Measurements from ENCODE around the gene EFEMP2.
A peak's percentile ranks its signal among the peaks of the same experiment; 100 is the strongest.

EFEMP2 gene

DNA sequence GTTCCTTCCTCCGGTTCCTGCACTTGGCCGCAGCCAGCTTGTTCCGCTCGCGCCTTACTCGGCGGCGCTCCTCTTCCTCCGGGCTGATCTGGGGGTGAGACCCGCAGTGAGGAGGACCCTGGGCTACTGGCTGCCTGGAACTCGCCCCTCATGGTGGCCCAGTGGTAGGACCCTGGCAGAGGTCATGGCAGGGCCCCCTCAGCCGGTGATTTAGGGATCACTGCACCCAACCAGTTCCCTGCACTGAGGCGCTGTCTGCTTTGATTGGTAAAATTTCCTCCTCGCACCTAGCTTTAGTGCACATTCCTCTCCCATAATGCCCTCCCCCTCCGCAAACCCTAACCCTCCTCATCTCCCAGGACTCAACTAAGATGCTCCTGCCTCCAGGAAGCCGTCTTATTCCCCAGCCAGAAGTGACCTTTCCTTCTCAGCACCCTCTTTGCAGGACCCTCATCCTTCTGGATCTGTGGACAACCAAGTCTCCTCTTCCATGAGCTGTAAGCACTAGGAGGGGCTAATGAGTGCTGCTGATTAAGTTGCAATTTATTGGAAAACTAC, 21.5 kb upstream of the EFEMP2 start:
- TF ChIP-seq, protein P1, sequence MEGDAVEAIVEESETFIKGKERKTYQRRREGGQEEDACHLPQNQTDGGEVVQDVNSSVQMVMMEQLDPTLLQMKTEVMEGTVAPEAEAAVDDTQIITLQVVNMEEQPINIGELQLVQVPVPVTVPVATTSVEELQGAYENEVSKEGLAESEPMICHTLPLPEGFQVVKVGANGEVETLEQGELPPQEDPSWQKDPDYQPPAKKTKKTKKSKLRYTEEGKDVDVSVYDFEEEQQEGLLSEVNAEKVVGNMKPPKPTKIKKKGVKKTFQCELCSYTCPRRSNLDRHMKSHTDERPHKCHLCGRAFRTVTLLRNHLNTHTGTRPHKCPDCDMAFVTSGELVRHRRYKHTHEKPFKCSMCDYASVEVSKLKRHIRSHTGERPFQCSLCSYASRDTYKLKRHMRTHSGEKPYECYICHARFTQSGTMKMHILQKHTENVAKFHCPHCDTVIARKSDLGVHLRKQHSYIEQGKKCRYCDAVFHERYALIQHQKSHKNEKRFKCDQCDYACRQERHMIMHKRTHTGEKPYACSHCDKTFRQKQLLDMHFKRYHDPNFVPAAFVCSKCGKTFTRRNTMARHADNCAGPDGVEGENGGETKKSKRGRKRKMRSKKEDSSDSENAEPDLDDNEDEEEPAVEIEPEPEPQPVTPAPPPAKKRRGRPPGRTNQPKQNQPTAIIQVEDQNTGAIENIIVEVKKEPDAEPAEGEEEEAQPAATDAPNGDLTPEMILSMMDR (conservative IDR thresholded peaks at IDR 0.05): no peak
- peak overlapping the region; percentile 40 for H3K27ac ChIP-seq

DNA sequence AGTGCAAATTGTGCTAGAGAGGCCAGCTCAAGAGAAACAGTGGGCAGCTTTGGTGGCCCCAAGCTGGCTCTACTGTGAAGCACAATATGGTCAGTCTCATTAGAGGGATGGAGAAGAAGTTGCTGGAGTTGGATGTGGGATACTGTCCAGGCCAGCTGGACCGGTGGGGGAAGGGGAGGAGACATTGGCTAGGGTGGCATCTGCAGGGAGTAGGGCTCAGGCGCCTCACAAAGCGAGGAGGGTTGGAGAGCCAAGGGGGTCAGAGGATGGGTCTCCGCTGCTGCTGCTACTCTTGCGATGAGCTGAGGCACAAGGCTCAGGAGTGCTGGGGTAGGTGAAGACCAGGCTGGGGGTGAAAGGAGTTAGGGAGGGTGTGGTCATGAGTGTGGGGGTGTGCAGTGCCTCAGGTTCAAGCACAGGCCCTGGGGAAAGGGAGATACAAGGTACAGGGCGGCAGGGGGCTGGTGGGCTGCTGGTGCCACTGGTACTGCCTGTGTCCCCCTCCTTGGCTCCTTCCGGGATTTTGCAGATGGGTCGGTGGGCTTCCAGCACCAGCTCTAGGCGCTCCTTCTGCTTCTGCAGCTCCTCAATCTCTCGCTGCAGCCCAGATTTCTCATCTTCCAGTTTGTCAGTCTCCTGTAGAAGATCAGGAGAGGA, 20.2 kb upstream of the EFEMP2 start:
- TF ChIP-seq, protein P1 (conservative IDR thresholded peaks at IDR 0.05): no peak
- H3K27ac ChIP-seq: peak overlapping the region; percentile 40; the same call in 1 of the 2 replicates

DNA sequence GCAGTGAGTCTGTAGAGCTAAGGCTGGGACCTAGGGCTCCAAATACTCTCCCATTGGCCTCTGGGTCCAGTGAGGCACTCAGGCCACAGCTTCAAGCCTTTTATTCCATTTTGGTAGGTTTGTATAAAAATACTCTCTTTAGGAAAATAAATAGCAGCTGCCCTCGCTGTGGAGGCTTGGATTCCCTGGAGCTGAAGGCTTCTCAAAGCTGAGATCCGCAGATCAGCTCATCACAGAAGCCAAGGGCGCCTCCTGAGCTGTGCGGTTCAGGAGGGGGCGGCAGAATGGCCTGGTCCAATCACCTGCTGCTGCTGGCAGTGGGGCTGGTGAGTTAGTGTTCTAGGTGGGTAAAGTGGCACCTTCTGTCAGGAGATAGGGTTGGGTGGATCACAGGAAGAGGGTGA, 19.5 kb upstream of the EFEMP2 start:
- H3K27ac ChIP-seq: peak overlapping the region; percentile 94; the same call in 1 of the 2 replicates

DNA sequence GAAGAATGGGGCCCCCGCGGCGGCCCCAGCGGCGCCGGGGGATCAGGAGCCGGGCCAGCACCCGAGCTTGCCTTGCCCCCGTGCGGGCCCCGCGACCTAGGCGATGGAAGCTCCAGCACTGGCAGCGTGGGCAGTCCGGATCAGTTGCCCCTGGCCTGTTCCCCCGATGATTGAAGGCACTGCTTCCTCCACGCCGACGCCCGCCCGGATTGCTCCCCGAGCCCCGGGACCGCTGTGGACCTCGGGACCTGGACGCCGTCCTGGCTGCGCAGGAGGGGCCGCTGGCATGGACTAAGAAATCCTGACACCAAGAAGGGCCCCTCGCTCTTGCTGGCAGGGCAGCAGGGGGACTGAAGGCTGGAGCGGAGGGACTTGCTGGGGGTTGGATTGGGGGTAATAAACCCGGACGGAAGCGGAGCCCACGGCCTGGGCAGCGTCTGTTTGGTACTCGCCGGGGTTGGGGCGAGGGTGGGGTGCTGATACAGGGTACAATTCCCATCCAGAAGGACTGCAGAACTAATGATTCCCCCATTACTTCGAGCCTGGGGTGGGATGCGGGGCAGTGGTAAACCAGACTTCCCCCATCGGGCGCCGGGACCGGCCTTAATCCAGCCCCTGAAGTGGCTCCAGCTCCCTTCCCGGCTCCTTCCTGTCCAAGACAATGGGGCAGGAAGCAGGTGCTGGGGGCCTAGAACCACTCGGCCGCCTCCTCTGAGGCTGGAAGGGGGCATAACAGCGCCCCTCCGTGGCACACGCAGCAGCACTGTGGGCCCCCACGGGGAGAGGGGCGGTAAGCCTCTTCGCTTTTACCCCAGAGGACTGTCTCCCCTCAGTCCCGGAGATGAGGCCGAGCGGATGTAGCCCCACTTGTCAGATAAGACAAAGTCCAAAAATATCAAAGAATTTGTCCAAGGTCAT, 18.9 kb upstream of the EFEMP2 start:
- TF ChIP-seq, protein P1 (conservative IDR thresholded peaks at IDR 0.05): peak; percentile 1; the same call in 1 of the 2 replicates
- peak overlapping the region; percentile 94 for H3K27ac ChIP-seq

DNA sequence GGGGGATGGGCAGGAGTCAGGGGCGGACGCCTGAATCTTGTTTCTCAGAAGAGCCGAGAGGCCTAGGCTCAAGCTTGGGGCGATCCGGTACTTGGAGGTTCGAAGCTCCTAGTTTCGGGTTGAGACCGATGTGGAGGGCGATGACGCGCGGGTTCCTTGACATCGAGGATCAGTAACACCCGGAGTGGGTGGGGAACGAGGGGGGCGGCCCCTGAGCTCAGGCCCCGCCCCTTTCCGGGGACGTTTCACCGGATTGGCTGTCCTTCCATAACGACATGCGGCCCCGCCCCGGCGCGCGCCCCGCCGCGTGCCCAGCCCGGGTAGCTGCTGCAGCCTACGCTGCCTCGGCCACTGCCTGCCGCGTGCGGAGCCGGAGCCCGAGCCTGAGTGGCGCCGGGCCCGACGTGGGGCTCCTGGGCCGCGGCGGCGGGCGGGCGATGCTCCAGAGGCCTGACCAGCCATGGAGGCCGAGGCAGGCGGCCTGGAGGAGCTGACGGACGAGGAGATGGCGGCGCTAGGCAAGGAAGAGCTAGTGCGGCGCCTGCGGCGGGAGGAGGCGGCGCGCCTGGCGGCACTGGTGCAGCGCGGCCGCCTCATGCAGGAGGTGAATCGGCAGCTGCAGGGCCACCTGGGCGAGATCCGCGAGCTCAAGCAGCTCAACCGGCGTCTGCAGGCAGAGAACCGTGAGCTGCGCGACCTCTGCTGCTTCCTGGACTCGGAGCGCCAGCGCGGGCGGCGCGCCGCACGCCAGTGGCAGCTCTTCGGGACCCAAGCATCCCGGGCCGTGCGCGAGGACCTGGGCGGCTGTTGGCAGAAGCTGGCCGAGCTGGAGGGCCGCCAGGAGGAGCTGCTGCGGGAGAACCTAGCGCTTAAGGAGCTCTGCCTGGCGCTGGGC, 18.0 kb upstream of the EFEMP2 start, which contains the start of gene CCDC85B:
Gene CCDC85B, plus strand, starts transcription at position 350 of the 895 bp plus-strand sequence. Its CDS starts 111 bp downstream, at position 461.
- TF ChIP-seq, protein P1 (conservative IDR thresholded peaks at IDR 0.05): peak; percentile 42
- H3K27ac ChIP-seq: peak within 1 kb of the TSS; percentile 94

DNA sequence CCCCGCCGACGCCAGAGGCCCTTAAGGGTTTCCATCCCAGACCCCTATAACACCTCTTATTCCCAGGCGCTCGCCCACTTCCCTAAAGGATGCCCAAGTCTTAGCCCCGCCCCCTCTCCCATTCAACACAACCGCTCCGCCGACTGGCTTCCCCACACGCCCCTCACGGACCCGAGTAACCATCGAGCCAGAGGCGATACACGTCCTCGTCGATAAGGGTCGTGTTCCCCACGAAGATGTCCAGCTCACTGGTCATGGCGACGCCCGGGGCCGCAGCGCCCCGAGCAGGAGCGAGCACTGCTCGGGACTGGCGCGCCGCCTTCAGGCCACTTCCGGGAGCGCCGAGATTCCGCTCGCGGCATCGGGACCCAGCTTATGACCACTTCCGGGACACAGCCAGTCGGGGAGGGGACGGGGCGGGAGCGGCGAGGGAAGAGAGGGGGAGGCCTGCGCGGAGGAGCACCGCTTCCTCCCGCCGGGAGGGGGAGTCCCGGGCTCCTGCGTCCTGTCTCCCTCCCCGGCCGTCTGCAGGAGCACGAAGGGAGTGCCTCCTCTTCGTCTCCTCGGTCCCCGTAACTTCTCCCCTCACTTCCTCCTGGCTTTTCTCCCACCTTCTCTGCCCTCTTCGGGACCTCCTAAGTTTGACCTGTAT, 15.7 kb upstream of the EFEMP2 start, which contains the start of gene FIBP:
Gene FIBP, minus strand, starts transcription at position 309 of the 652 bp plus-strand sequence. Its CDS starts 53 bp downstream, at position 256.
- TF ChIP-seq, protein P1 (conservative IDR thresholded peaks at IDR 0.05): peak; percentile 100

DNA sequence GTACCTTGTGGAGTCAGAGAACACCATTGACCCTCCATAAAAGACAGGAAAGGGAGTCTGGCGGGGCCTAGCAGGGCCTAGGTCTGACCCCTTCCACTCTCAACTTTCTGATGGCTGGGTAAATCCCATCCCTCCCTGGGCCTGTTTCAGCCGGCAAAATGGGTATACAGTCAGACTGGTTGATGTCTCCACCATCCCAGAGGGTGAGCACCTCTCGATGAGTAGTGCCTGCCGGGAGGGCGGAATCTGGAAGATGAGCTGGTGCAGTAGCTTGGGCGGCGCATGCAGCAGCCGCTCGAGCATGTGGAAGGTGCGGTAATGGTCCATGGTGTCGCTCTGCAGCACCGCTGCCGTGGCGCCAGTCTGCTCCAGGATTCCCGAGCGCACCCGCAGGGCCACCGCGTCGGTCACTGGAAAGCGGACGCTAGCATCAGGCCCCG, 15.1 kb upstream of the EFEMP2 start:
- H3K27ac ChIP-seq: peak overlapping the region; percentile 94
- TF ChIP-seq, protein P1 (conservative IDR thresholded peaks at IDR 0.05): no peak

More for the DNA sequence above, 15.7 kb upstream of the EFEMP2 start, which contains the start of gene FIBP:
- peak within 1 kb of the TSS; percentile 94 for H3K27ac ChIP-seq
